Caki2 (cell line): ENCODE data around the gene ZBED6. TPM values are rescaled to one million over a fixed set of nuclear protein-coding genes. Genes with fewer than 3 reads are reported as not detected.
A peak's percentile ranks its signal among the peaks of the same experiment; 100 is the strongest.
"Not testable (repeated sequence)": the region's sequence is repeated elsewhere in the genome, so short reads cannot be mapped to it uniquely, and the experiment has no call there.

Source experiments
- DNase-seq: peaks from one replicate; pipeline ENCODE4 v3.0.0-alpha.2; 2015; ENCODE audit warnings: low read depth
- in situ Hi-C: cut with HindIII; loops from 2 replicates; pipeline ENCODE4 v1.10.0; 2016; ENCODE audit warnings: low sequenced_read_pairs, low pct_unique_long_range_greater_than_20kb, mixed read lengths
- total RNA-seq: library from RNA; depleted of rRNA; stranded (reverse); fragments of >200 nt; shearing (Covaris generic); gene quantifications from 2 replicates; pipeline ENCODE4 v1.2.3, GENCODE V29; 2014; ENCODE audit warnings: low replicate concordance; rRNA removed

ZBED6 gene
- total RNA-seq, result 5.3 and 5.5 TPM in 2 replicates

- DNase-seq, result peak; percentile 95
- in situ Hi-C loops, result no loop called here
Observed at GRCh38 chr1:203795441-203796235, at the start of gene ZBED6, which contains the start of gene ZC3H11A. Gene ZBED6 (plus strand): TSS chr1:203795623. CDS start chr1:203797523, 1,900 bp downstream. Gene ZC3H11A (plus strand): TSS chr1:203795623. CDS start chr1:203817071, 21,448 bp downstream.

- in situ Hi-C loops, result no loop called here
- no peak for DNase-seq
Observed at GRCh38 chr1:203746281-203746680, 49.1 kb upstream of the ZBED6 start.

- in situ Hi-C loops, result no loop called here
- DNase-seq, result no peak
Observed at GRCh38 chr1:203751051-203751450, 44.4 kb upstream of the ZBED6 start.

- DNase-seq, in situ Hi-C loops: not testable (repeated sequence)
Observed at GRCh38 chr1:203751618-203752361, 43.6 kb upstream of the ZBED6 start.

GRCh38 chr1:203754455-203754864, 41.0 kb upstream of the ZBED6 start:
- no peak for DNase-seq
- in situ Hi-C loops, result no loop called here

GRCh38 chr1:203756036-203756435, 39.4 kb upstream of the ZBED6 start:
- in situ Hi-C loops, result no loop called here
- no peak for DNase-seq

- in situ Hi-C loops, DNase-seq: not testable (repeated sequence)
Observed at GRCh38 chr1:203758749-203759148, 36.7 kb upstream of the ZBED6 start.

- in situ Hi-C loops, result no loop called here
- no peak for DNase-seq
Observed at GRCh38 chr1:203760506-203760905, 34.9 kb upstream of the ZBED6 start.

GRCh38 chr1:203761958-203762357, 33.5 kb upstream of the ZBED6 start:
- DNase-seq, result not testable (repeated sequence)

GRCh38 chr1:203763505-203763904, 31.9 kb upstream of the ZBED6 start:
- in situ Hi-C loops, result no loop called here
- no peak for DNase-seq

More at GRCh38 chr1:203761958-203762357, 33.5 kb upstream of the ZBED6 start:
- in situ Hi-C loops, result not testable (repeated sequence)

- no peak for DNase-seq
- in situ Hi-C loops, result no loop called here
Observed at GRCh38 chr1:203764105-203765028, 31.1 kb upstream of the ZBED6 start.

- DNase-seq, result no peak
- in situ Hi-C loops, result no loop called here
Observed at GRCh38 chr1:203765029-203765837, 30.2 kb upstream of the ZBED6 start, which contains the start of gene LAX1. Gene LAX1 (plus strand): TSS chr1:203765183. CDS start chr1:203765566, 383 bp downstream.

- in situ Hi-C loops, result no loop called here
- DNase-seq, result no peak
Observed at GRCh38 chr1:203768256-203768655, 27.2 kb upstream of the ZBED6 start.

GRCh38 chr1:203769505-203770343, 25.7 kb upstream of the ZBED6 start:
- DNase-seq, result no peak
- in situ Hi-C loops, result no loop called here

GRCh38 chr1:203771901-203772301, 23.5 kb upstream of the ZBED6 start:
- DNase-seq, result no peak
- in situ Hi-C loops, result no loop called here

- no peak for DNase-seq
- in situ Hi-C loops, result no loop called here
Observed at GRCh38 chr1:203772836-203773235, 22.6 kb upstream of the ZBED6 start.

- in situ Hi-C loops, result no loop called here
- no peak for DNase-seq
Observed at GRCh38 chr1:203776636-203777035, 18.8 kb upstream of the ZBED6 start.
